Tibial nerve (tissue), 4 donors: ENCODE measurements around the gene ABCF2. TPM values are rescaled to one million over a fixed set of nuclear protein-coding genes. Genes with fewer than 3 reads are reported as not detected.

ENCODE experiments used
- DNase-seq, 2 donors: peaks; one replicate each; pipeline ENCODE4 v3.0.0-alpha.2; 2019; ENCODE audit warnings: low spot score in 2 of 2
- H3K27ac ChIP-seq, 4 donors: fragments of 200-600 bp; sonication (generic) in 3 of 4; one replicate each; pipeline ENCODE4 v1.5.1; 2017 to 2019; ENCODE audit warnings: mild to moderate bottlenecking in 1 of 4
- H3K27me3 ChIP-seq, 2 donors: fragments of 200-600 bp; sonication (generic) in 1 of 2; one replicate each; pipeline versions ENCODE4 v1.5.1 to v1.6.0; 2017 to 2019
- H3K36me3 ChIP-seq, 3 donors: fragments of 200-600 bp; sonication (generic); one replicate each; pipeline ENCODE4 v1.5.1; 2018 to 2019
- H3K4me1 ChIP-seq, 4 donors: fragments of 200-600 bp; sonication (generic) in 3 of 4; one replicate each; pipeline ENCODE4 v1.5.1; 2017 to 2019
- H3K4me3 ChIP-seq, 4 donors: fragments of 200-600 bp; sonication (generic) in 3 of 4; one replicate each; pipeline ENCODE4 v1.5.1; 2017 to 2019; ENCODE audit warnings: mild to moderate bottlenecking in 1 of 4, moderate library complexity in 1 of 4
- H3K9me3 ChIP-seq, 4 donors: fragments of 200-600 bp; sonication (generic) in 3 of 4; one replicate each; pipeline ENCODE4 v1.5.1; 2017 to 2019
- CTCF ChIP-seq, 5 experiments: fragments of 200-600 bp in 3 of 5; fragments of 450-650 bp in 2 of 5; sonication (generic) in 3 of 5; IDR thresholded peaks; one replicate each; pipeline ENCODE4 v1.5.1; 2016 to 2019; ENCODE audit warnings: antibody characterized with exemption in 5 of 5, mild to moderate bottlenecking in 3 of 5, moderate library complexity in 2 of 5
- EP300 ChIP-seq, 2 donors: sonication (generic); formaldehyde crosslinking; IDR thresholded peaks; one replicate each; pipeline ENCODE4 v1.6.1; 2017; ENCODE audit warnings: antibody characterized with exemption in 2 of 2, mild to moderate bottlenecking in 1 of 2
- POLR2A ChIP-seq, 2 donors: fragments of 450-650 bp; IDR thresholded peaks; one replicate each; pipeline ENCODE4 v1.6.1; 2017; ENCODE audit warnings: antibody characterized with exemption in 2 of 2, mild to moderate bottlenecking in 2 of 2, moderate library complexity in 2 of 2
- WGBS, 2 donors: methylation state at CpG; one replicate each; pipeline ENCODE4 v1.1.5; 2018; 5-methylcytosine and 5-hydroxymethylcytosine counted together
- total RNA-seq, 4 donors: library from RNA; depleted of rRNA; stranded (reverse); fragments of >200 nt; gene quantifications; one replicate each; pipeline ENCODE4 v1.1.0, GENCODE V29; 2016

ABCF2 gene
- total RNA-seq, 4 donors from 2014 or later = 34.3 to 72.9 (median 34.9) TPM

- peaks cover 0 to 43% (median 21%) of the 10 kb centered on the region in 4 donors for H3K4me1 ChIP-seq
- H3K27me3 ChIP-seq = no peaks in the 10 kb centered on the region
- 1 to 2% methylated on average over 21 to 51 of the region's 79 CpGs for WGBS, 2 donors
- H3K9me3 ChIP-seq = no peaks in the 10 kb centered on the region
- H3K27ac ChIP-seq = peak within 1 kb of the TSS; percentile 19 to 86 (median 84)
- DNase-seq = peak; percentile 82 to 83
- peaks cover 0 to 27% (median 6%) of the 10 kb centered on the region in 3 donors for H3K36me3 ChIP-seq
- H3K4me3 ChIP-seq = peak within 1 kb of the TSS; percentile 57 to 99 (median 92)
- TF ChIP-seq EP300 (IDR thresholded peaks at IDR 0.05) = peak in 1 of 2 donors; percentile 68
- TF ChIP-seq CTCF (IDR thresholded peaks at IDR 0.05) = peak in 1 of 5 experiments; percentile 27
- peak; percentile 55 to 63 for TF ChIP-seq POLR2A (IDR thresholded peaks at IDR 0.05)
Observed at GRCh38 chr7:151232091-151232916, 5.3 kb upstream of the ABCF2 start, which contains the start of gene CHPF2. Gene CHPF2, plus strand, starts transcription at chr7:151232483. Its CDS starts 1,529 bp downstream, at chr7:151234012.

GRCh38 chr7:151231080-151231479 lies 4.1 kb upstream of the ABCF2 start:
- DNase-seq = no peak
- Histone ChIP-seq H3K9me3 (no peaks in the 10 kb centered on the region), H3K4me3 (no peak overlapping the region), H3K36me3 (peaks cover 0 to 15% (median 6%) of the 10 kb centered on the region in 3 donors), H3K4me1 (peaks cover 0 to 48% (median 23%) of the 10 kb centered on the region in 4 donors), H3K27me3 (no peaks in the 10 kb centered on the region), H3K27ac (no peak overlapping the region)
- 70 to 78% methylated on average over 1 of the region's 1 CpG for WGBS, 2 donors
- TF ChIP-seq CTCF (IDR thresholded peaks at IDR 0.05) (no peak), POLR2A (IDR thresholded peaks at IDR 0.05) (no peak), EP300 (IDR thresholded peaks at IDR 0.05) (no peak)

- H3K27ac ChIP-seq = no peak overlapping the region
- no peaks in the 10 kb centered on the region for H3K27me3 ChIP-seq
- DNase-seq = no peak
- peaks cover 0 to 48% (median 32%) of the 10 kb centered on the region in 4 donors for H3K4me1 ChIP-seq
- no peaks in the 10 kb centered on the region for H3K9me3 ChIP-seq
- H3K36me3 ChIP-seq = peaks cover 0 to 8% (median 2%) of the 10 kb centered on the region in 3 donors
- TF ChIP-seq POLR2A (IDR thresholded peaks at IDR 0.05) = no peak
- no peak for TF ChIP-seq EP300 (IDR thresholded peaks at IDR 0.05)
- no peak for TF ChIP-seq CTCF (IDR thresholded peaks at IDR 0.05)
- WGBS, 2 donors = 89 to 90% methylated on average over 10 of the region's 10 CpGs
- H3K4me3 ChIP-seq = no peak overlapping the region
Observed at GRCh38 chr7:151229249-151229648, 2.2 kb upstream of the ABCF2 start.

GRCh38 chr7:151228024-151228866 lies 1.2 kb upstream of the ABCF2 start:
- 73 to 75% methylated on average over 10 of the region's 10 CpGs for WGBS, 2 donors

More at GRCh38 chr7:151228024-151228866, 1.2 kb upstream of the ABCF2 start:
- Histone ChIP-seq H3K9me3 (no peaks in the 10 kb centered on the region), H3K27ac (peak overlapping the region in 3 of 4 donors; percentile 66 to 79 (median 75)), H3K4me1 (peaks cover 0 to 38% (median 24%) of the 10 kb centered on the region in 4 donors), H3K36me3 (peaks cover 0 to 18% (median 2%) of the 10 kb centered on the region in 3 donors), H3K4me3 (peak overlapping the region; percentile 43 to 87 (median 66)), H3K27me3 (no peaks in the 10 kb centered on the region)
- no peak for DNase-seq
- TF ChIP-seq CTCF (IDR thresholded peaks at IDR 0.05) (no peak), EP300 (IDR thresholded peaks at IDR 0.05) (no peak), POLR2A (IDR thresholded peaks at IDR 0.05) (no peak)
